GM21825 (cell line): ENCODE measurements around the gene DNAJC4.

Source experiments
- ATAC-seq: cut with Tn5 transposase; IDR thresholded peaks from one replicate; pipeline ENCODE4 v1.9.1; 2021; ENCODE audit warnings: mild to moderate bottlenecking, moderate library complexity; ENCODE audit not compliant: unreplicated experiment

The DNAJC4 gene

GRCh38 chr11:64269540-64270220 lies 39.3 kb downstream of the DNAJC4 start:
- ATAC-seq, result peak; percentile 56

- no peak for ATAC-seq
Measured at GRCh38 chr11:64275031-64275800, 44.9 kb downstream of the DNAJC4 start.

GRCh38 chr11:64275841-64276240 lies 45.5 kb downstream of the DNAJC4 start:
- ATAC-seq, result no peak

GRCh38 chr11:64276653-64277431 lies 46.5 kb downstream of the DNAJC4 start:
- ATAC-seq, result no peak

- ATAC-seq, result no peak
Measured at GRCh38 chr11:64278576-64279190, 48.3 kb downstream of the DNAJC4 start.

GRCh38 chr11:64281957-64282770 lies 51.8 kb downstream of the DNAJC4 start:
- ATAC-seq, result no peak

GRCh38 chr11:64283092-64283491 lies 52.7 kb downstream of the DNAJC4 start:
- ATAC-seq, result no peak
